HG02610 (cell line): ENCODE results near the gene ASIC3.

Experiments
- ATAC-seq: cut with Tn5 transposase; IDR thresholded peaks from one replicate; pipeline ENCODE4 v1.9.1; 2021; ENCODE audit warnings: mild to moderate bottlenecking, moderate library complexity; ENCODE audit not compliant: unreplicated experiment

Gene ASIC3

GRCh38 chr7:151056666-151057505 is 8.6 kb downstream of the ASIC3 start:
- no peak for ATAC-seq

DNA sequence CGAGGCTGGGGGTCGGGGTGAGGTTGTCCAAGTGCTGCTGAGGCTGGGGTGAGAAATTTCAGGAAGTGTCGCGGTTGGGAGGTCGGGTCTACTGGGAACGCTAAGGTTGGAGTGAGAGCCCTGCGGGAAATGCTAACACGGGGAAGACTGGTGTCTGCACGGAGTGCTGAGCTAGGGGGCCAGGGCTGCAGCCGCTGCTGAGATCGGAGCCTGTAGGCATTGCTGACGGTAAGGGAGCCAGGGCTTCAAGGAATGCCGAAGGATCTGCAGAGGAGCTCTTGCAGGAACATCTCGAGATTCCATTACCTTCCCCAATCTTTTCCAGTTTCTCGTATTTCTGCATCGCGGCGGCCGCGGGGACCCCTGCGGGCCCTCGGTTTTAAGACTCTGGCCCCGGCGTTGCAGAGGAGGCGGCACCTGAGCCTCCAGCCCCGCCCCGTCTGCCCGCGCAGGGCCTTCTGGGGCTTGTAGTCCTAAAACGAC is 9.2 kb downstream of the ASIC3 start, which contains the start of gene CDK5:
Gene CDK5 (minus strand): TSS at position 392 of the 483 bp plus-strand sequence. CDS start 49 bp downstream, at position 343.
- ATAC-seq = peak; percentile 9

DNA sequence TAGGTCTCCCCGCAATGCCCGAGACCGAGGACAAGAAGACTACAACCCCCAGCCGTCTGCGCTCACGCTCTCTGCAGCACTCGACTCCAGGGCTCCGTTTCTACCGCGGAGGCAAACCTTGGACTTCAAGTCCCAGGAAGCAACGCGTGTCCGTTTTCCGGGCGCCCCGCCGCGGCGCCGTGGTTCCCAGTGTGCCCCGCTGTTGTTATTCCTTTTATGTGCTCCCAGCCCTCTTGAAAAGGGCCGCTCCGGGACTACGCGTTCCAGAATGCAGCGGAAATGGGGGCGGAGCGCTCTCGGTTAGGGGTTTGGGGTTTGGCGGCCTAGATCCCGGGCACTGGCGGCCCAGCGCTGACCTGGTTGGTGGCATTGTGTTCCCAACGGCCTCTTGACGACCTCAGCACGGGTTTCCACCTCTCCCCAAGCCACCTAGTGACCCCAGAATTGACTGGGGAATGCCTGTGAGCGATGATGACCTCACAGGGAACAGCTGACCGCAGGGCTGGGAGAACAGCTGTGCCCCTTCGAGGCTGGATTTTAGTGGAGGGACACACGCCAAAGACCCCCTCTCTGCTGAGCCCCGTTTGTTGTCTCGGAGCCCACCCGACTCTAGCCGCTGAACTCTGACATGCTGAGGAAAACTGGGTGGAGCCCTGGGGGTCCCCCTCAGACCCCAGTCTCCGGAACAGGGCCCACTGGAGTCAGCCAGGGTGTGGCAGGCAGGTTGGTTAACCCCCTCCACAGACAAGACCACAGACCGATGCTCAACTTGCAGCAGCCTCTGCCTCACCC is 9.9 kb downstream of the ASIC3 start:
- peak; percentile 91 for ATAC-seq

DNA sequence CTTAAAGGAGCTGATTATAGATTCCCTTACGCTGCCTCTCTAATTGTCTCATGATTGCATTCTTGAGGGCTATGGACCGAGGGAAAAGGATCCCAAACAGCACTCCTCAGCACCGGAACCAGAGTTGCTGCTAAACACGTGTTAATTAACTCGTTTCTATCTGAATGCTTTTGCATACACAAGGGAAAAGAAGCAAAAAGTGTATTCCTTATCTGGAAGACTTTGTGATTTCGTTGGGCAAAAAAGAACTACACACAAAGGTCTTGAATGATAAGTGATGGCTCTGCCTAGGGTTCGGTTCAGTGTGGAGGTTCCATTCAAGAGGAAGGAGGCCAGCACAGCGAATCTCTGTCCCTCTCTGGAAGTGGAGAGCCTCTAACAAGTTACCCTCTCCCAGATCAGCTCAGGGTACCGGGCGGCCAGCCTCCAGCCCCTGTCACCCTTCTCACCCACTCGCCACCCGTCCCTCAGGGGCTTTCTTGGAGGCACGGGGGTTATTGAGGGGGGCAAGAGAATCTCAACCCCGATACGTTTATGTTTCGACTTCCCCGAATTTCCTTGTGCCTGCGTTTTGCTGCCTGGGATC is 10.5 kb downstream of the ASIC3 start:
- ATAC-seq = no peak

DNA sequence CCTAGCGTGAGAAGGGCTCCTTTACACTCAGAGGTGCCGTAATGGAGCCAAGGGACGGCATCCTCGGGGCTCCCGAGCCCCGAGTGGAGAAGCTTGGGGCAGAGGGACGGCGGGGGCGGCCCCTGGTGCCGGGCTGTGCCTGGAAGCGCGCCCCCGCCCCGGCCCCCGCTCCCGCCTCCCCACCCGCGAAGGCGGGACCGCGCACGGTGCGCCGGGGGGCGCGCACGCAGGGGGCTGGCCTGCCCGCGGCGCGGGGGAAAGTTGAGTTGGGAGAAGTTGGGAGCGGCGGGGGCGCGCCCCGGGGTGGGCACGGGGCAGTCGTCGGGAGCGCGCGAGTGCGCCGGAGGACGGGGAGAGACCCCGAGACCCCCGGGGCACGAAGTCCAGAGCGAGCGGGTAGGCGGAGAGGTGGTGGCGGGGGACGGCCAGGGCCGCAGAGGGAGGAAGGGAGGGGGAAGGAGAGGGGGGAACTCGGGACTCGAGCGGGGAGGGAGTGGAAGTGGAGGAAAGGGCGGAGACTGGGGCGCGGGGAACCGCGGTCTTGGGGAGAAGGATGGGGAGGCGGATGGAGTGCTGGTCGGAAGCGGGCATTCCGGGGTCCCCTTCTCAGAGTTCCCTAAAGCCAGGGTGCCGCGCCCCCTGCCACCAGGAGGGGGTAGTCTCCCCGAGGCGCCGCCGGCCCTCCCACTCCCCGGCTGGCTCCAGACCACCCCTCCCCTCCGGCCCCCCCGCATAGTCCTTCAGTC is 11.2 kb downstream of the ASIC3 start, which contains the start of gene SLC4A2:
Gene SLC4A2 (plus strand): TSS at position 223 of the 746 bp plus-strand sequence. CDS start 2,399 bp downstream, outside the sequence.
- peak; percentile 23 for ATAC-seq

DNA sequence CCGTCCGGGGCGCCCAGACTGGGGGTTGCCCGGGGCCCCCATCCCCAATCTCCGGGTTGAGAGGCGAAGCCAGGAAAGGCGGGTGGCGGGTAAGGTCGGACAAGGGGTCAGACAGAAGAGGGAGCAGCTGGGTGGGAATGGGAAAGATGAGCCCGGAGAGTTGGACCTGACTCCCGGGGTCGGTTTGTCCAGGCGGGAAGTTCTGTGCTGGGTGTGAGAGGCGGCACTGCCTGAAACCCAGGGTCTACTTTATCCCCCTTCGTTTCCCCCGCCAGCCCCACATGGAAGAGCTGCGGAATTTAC is 11.7 kb downstream of the ASIC3 start:
- ATAC-seq = no peak

DNA sequence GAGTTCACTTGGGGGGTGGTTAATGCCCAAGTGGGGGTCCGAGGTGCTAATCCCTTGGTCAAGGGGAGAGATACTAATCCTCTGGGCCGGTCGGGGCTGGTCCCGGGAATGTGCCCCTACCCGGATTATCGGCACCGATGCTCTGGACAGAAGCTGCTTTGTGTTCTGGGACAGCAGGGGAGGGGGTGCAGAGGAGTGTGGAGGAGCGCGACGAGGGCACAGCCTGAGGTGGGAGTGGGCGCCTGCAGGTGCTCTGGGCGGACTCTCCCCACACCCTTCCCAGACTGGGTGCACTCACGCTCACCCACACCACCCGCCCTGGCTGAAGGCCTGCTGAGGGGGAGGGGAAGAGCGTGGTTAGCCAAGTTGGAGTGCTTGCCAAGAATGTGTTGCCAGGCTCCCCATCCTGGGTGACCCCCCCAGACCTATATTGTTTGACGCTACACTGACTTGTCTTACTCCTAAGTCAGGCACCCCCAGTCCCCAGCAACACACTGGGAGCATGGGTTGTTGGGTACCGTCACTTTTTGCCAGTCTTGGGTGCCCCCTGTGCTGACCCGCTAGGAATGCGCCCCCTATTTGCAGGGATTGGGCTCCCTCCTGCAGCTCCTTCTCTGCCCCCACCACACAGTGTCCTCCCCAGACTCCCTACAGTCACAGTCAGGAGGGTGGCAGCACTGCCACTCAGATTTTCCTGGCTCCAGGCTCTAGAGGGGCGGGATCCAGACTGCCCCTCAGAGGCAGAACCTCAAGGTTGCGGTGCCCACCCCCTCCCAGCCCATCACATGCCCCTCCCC is 12.3 kb downstream of the ASIC3 start:
- ATAC-seq = no peak

- ATAC-seq = no peak
These were observed 13.1 kb downstream of the ASIC3 start for GRCh38 chr7:151061213-151062110.

DNA sequence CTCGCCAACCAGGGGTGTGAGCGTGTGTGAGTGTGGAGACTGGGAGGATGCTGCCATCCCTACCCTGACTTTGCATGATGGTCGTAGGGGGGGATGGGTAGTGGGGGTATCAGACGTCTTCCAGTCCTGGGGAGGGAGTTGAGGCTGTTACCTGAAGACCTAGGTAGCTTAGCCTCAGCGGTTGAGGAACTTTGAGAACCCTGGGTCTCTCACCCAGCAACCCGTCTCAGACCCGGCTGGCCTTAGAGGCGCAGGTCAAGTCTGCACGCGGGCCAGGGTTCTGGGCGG is 13.7 kb downstream of the ASIC3 start:
- ATAC-seq = no peak

GRCh38 chr7:151062399-151063211 is 14.3 kb downstream of the ASIC3 start:
- no peak for ATAC-seq

- no peak for ATAC-seq
These were observed 14.9 kb downstream of the ASIC3 start for GRCh38 chr7:151063212-151063561.

DNA sequence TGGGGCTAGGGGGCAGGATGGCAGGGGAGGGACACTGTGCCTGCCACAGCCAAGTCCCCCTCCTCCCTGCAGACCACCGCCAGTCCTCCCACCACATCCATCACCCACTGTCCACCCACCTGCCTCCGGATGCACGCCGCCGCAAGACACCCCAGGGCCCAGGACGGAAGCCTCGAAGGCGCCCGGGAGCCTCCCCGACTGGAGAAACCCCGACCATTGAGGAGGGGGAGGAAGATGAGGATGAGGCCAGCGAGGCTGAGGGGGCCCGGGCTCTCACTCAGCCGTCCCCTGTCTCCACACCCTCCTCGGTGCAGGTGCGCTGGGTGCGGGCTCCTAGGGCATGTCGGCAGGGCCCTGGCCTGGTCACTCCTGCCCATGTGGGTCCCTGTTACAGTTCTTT is 16.1 kb downstream of the ASIC3 start:
- no peak for ATAC-seq

DNA sequence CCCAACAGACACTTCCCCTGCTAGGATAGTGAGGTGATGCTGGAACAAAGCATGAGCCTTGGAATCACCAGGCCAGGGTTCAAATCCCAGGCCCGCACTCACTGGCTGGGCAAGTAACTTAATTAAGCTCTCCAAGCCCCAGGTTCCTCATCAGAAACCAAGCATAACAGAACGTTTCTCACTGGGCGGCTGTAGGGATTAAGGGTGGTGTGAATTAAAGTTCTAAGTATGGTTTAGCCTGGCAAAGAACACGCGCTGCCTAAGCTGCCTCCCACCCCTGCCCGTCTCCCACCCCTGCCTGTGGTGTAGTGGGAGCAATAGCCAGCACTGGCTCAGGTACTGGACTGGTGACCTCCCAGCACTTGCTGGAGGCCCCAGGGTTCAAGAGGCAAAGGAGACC is 16.7 kb downstream of the ASIC3 start:
- ATAC-seq = no peak

DNA sequence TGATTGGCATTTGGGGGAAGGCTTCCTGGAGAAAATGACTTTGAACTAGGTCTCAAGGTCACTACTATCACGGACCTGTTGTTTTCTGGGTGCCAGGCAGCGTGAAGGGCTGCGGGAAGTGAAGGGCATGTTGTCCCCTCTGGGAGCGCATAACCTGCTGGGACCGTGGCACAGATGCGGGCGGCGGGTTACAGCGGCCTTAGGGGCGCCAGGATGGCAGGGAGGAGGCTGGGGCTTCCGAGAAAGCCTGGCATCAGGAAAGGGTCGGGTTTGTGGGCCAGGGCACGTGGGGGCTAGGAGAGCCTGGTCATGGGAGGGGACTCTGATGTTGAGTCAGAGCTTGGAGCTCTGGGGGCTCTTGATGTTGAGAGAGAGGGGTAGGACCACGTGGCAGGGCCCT is 17.2 kb downstream of the ASIC3 start:
- no peak for ATAC-seq

- no peak for ATAC-seq
These were observed 18.1 kb downstream of the ASIC3 start for GRCh38 chr7:151066273-151066974.

- no peak for ATAC-seq
These were observed 19.9 kb downstream of the ASIC3 start for GRCh38 chr7:151068069-151068773.
